ENCODE measurements around the gene TMC4. TPM values are rescaled to one million over a fixed set of nuclear protein-coding genes. Genes with fewer than 3 reads are reported as not detected.

Gene TMC4
- total RNA-seq, 4 donors from 2014 or later, result 0.17 to 2.4 (median 1.1) TPM; not detected in 1

DNA sequence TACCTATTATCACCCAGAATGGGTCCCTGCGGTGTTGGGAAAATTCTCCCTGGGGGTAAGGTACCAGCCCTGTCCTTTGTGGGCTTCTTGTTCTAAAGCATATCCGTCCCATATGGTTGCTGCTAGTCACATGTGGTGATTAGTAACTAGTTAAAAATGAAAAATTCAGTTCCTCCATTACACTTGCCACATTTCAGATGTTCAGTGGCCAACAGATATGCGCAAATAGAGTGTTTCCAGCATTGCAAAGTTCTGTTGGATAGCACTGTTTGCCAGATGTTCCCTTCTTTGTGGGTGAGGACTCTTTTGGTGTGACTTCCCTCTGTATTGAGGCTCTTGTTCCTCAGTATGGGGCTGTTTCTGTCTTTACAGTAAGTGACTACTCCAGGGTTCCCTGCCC, 31.6 kb downstream of the TMC4 start:
- no peak for TF ChIP-seq CTCF (IDR thresholded peaks at IDR 0.05; ENCODE audit: low read depth)

GRCh38 chr19:54138489-54139256, 34.3 kb downstream of the TMC4 start:
- no peak for TF ChIP-seq CTCF (IDR thresholded peaks at IDR 0.05; ENCODE audit: low read depth)

DNA sequence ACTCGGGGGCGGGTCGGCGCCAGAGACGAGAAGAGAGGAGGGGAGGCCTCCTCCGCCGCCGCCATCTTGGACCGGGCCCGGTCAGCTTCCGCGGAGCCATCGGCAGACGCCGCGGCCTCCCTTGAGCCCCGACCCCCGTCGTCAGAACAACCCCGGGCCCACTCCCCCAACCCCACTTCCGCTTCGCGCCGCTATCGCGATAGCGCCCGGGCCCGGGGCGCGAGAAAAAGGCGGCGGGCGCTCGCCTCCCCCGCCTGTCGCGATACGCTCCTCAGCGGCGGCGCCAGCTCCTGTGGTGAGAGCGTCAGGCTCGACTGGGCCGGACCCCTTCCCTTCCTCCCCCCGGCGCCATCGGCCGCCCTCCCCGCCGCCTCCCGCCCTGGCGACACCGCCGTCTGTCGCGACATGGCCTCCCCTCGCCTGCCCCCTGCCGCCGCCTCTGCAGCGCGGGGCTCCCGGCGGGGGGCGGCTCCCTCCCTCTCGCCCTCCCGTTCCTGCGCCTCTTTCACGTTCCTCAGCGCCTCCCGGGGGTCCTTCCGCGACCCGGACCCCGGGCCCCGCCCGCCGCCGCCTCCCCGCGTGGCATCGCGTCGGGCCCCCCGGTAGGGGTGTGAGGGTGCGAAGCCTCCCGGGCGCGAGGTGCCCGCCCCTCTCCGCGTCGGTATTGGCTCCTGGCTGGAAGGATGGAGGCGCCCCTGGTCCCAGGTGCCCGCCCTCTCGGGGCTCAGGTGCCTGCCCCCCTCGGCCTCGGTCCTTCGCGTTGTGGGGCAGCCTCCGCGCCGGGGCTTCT, 35.1 kb downstream of the TMC4 start, which contains the start of gene CNOT3:
Gene CNOT3 (plus strand): TSS at position 64 of the 790 bp plus-strand sequence. CDS start 5,217 bp downstream, outside the sequence.
- no peak for TF ChIP-seq CTCF (IDR thresholded peaks at IDR 0.05; ENCODE audit: low read depth)

DNA sequence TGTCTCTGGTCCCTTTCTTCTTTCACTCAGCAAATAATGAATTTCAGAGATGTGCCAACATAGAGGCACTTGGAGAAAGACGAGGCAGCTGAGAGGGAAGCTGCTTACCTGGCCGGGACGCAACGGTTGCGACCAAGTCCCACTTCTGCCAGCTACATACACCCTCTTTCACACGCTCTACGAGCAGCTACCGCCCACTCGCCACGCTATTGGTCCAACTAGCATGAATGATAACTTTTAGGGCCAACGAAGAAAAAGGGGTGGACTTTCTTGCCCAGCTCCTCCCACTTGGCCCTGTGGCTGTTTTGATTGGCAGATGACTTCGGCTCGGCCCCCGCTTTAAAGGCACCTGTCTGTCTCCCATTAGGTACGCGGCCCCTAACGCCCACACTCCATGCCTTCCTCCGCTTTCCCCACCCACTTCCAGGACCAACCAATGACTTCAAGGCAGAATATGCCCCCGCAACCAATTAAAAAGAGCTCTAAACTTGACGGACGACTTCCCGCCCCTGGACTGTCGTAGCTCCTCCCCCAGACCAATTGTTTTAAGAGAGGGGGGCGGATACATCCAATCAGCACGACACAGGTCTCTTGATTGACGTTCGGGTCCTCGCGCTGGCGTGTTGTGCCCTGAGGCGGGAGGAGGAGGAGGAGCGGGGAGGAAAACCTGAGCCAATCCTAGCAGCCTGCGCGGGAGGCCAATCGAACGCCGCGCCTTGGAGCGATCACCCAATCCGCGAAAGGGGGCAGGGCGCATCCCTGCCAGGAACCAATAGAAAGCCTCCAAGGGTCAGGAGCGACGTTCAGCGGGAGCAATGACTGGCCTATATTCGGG, 35.9 kb downstream of the TMC4 start:
- no peak for TF ChIP-seq CTCF (IDR thresholded peaks at IDR 0.05; ENCODE audit: low read depth)

- TF ChIP-seq CTCF (IDR thresholded peaks at IDR 0.05; ENCODE audit: low read depth), result no peak
These were observed 36.7 kb downstream of the TMC4 start for GRCh38 chr19:54136086-54136863.

DNA sequence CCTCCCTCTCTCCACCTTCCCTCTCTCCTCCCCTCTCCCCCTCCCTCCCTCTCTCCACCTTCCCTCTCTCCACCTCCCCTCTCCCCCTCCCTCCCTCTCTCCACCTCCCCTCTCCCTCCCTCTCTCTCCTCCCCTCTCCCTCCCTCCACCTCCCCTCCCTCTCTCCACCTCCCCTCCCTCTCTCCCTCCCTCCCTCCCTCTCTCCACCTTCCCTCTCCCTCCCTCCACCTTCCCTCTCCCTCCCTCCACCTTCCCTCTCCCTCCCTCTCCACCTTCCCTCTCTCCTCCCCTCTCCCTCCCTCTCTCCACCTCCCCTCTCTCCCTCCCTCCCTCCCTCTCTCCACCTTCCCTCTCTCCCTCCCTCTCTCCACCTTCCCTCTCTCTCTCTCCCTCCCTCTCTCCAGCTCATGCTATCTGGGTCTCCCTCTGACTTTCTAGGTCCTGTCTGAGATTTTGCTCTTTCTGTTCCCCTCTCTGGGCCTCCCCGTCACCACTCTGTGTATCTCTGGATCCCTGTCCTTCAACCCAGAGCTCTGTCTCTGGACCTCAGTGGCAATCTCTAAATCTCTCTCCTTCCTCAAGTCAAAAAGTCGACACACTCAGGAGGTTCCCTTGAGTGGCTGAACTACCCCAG, 38.9 kb downstream of the TMC4 start:
- TF ChIP-seq CTCF (IDR thresholded peaks at IDR 0.05; ENCODE audit: low read depth), result no peak
